K562 (cell line): ENCODE data around the gene EXOC3L1. TPM values are rescaled to one million over a fixed set of nuclear protein-coding genes. Genes with fewer than 3 reads are reported as not detected.
A peak's percentile ranks its signal among the peaks of the same experiment; 100 is the strongest.

ENCODE experiments used
- ATAC-seq: fragments of 200-7000 bp; cut with Tn5 transposase; 3 replicates; pipeline ENCODE4 v1.9.1; 2020; ENCODE audit warnings: moderate library complexity
- BruUV-seq: library from RNA; stranded (reverse); fragments of 400-500 nt; replicated peaks from 2 replicates; lab custom pipeline; 2021; lab: Mats Ljungman, UMichigan
- CTCF ChIA-PET: fragments of 300-600 bp; formaldehyde crosslinking; extraction: SDS; loops from one replicate; lab custom pipeline; 2021; ENCODE audit warnings: low intra/inter-chr PET ratio; lab: Yijun Ruan, JAX
- POLR2A ChIA-PET: fragments of 300-600, 350-650 bp; sonication (Branson Sonifier 250); formaldehyde crosslinking; extraction: SDS; loops from one replicate; lab custom pipeline; 2021; ENCODE audit warnings: antibody characterized with exemption, inconsistent platforms; lab: Yijun Ruan, JAX
- DNase-seq, 4 experiments: peaks; one replicate each; pipeline versions ENCODE4 v3.0.0 to v3.0.0-alpha.2; 2011 to 2018; ENCODE audit warnings: low spot score in 3 of 4, mixed read lengths in 3 of 4; ENCODE audit errors: extremely low read depth in 1 of 4
- FAIRE-seq: peaks from 2 replicates; lab custom pipeline; 2011; peaks lifted over from hg19 to GRCh38; lab: Jason Lieb, UNC
- H2AFZ ChIP-seq: 2 replicates; pipeline ENCODE4 v1.6.0; 2011; ENCODE audit warnings: low read depth, low read length, control low read depth, inconsistent platforms
- H3K27ac ChIP-seq: fragments of 200-600 bp; 3 replicates; pipeline ENCODE4 v1.8.0; 2011; ENCODE audit warnings: low read depth, mild to moderate bottlenecking, control low read depth, inconsistent platforms, low read length, moderate library complexity, mixed read lengths; ENCODE audit errors: extremely low read depth
- H3K27me3 ChIP-seq, 2 experiments: fragments of 300-600 bp in 1 of 2; 2 replicates in 1 of 2; 3 replicates in 1 of 2; pipeline versions ENCODE4 v1.6.0 to v1.8.0; 2011; ENCODE audit warnings: inconsistent platforms in 2 of 2, low read length in 2 of 2, mild to moderate bottlenecking in 1 of 2, mixed read lengths in 1 of 2, moderate library complexity in 1 of 2; ENCODE audit not compliant: control insufficient read depth in 2 of 2, insufficient read depth in 2 of 2
- H3K36me3 ChIP-seq: fragments of 300-600 bp; 3 replicates; pipeline ENCODE4 v1.8.0; 2011; ENCODE audit warnings: mild to moderate bottlenecking, low read length, inconsistent platforms; ENCODE audit not compliant: control insufficient read depth, insufficient read depth
- H3K4me1 ChIP-seq, 2 experiments: fragments of 200-600 bp in 1 of 2; replicated peaks in 1 of 2; 2 replicates in 1 of 2; 3 replicates in 1 of 2; pipeline versions ENCODE4 v1.5.1 to v1.8.0; 2011; ENCODE audit warnings: inconsistent platforms in 2 of 2, low read length in 2 of 2, mild to moderate bottlenecking in 1 of 2, mixed read lengths in 1 of 2, moderate library complexity in 1 of 2; ENCODE audit not compliant: control insufficient read depth in 2 of 2, insufficient read depth in 2 of 2
- H3K4me2 ChIP-seq: 2 replicates; pipeline ENCODE4 v1.6.1; 2011; ENCODE audit warnings: low read length, control low read depth, inconsistent platforms, mixed read lengths; ENCODE audit not compliant: insufficient read depth
- H3K4me3 ChIP-seq: fragments of 200-600 bp; sonication (generic), shearing (Covaris generic); 2 replicates; pipeline ENCODE4 v1.5.1; 2016; ENCODE audit warnings: control low read depth, inconsistent platforms
- H3K79me2 ChIP-seq: fragments of 200-600 bp; 3 replicates; pipeline ENCODE4 v1.8.0; 2011; ENCODE audit warnings: low read length, inconsistent platforms; ENCODE audit not compliant: control insufficient read depth, insufficient read depth
- H3K9ac ChIP-seq, 2 experiments: 2 replicates each; pipeline versions ENCODE4 v1.6.0 to v1.6.1; 2011; ENCODE audit warnings: low read depth in 2 of 2, low read length in 2 of 2, control low read depth in 1 of 2, inconsistent platforms in 1 of 2, mild to moderate bottlenecking in 1 of 2, mixed read lengths in 1 of 2; ENCODE audit not compliant: insufficient read depth in 1 of 2
- H3K9me1 ChIP-seq: one replicate; pipeline ENCODE4 v1.6.0; 2011; ENCODE audit warnings: inconsistent platforms, mild to moderate bottlenecking, low read length, moderate library complexity; ENCODE audit not compliant: control insufficient read depth, insufficient read depth
- H3K9me3 ChIP-seq: replicated peaks from 2 replicates; pipeline ENCODE4 v1.5.1; 2011; ENCODE audit warnings: low read depth, low read length, inconsistent platforms; ENCODE audit not compliant: control insufficient read depth, insufficient read depth
- H4K20me1 ChIP-seq: replicated peaks from 2 replicates; pipeline ENCODE4 v1.6.1; 2011; ENCODE audit warnings: low read length, inconsistent platforms, mixed read lengths; ENCODE audit not compliant: control insufficient read depth, insufficient read depth
- BCOR ChIP-seq: fragments of 450-650 bp; IDR thresholded peaks from 2 replicates; pipeline ENCODE4 v1.6.1; 2016
- CBX8 ChIP-seq: fragments of 200-600 bp; sonication (generic); IDR thresholded peaks from 2 replicates; pipeline ENCODE4 v1.6.1; 2012; ENCODE audit warnings: borderline replicate concordance, mixed run types, low read depth, mild to moderate bottlenecking, moderate library complexity, mixed read lengths, low read length, control low read depth, inconsistent platforms; ENCODE audit not compliant: poor library complexity, severe bottlenecking; ENCODE audit errors: extremely low read depth
- KDM1A ChIP-seq, 2 experiments: fragments of 450-650 bp; IDR thresholded peaks; 2 replicates each; pipeline ENCODE4 v1.6.1; 2016; ENCODE audit warnings: mild to moderate bottlenecking in 2 of 2
- PHF8 ChIP-seq: fragments of 200-600 bp; sonication (generic); IDR thresholded peaks from 2 replicates; pipeline ENCODE4 v1.6.1; 2012; ENCODE audit warnings: mixed run types, mild to moderate bottlenecking, inconsistent platforms, low read length, moderate library complexity, borderline replicate concordance
- RFX1 ChIP-seq: fragments of 450-650 bp; IDR thresholded peaks from 2 replicates; pipeline ENCODE4 v1.6.1; 2016; ENCODE audit warnings: mild to moderate bottlenecking, moderate library complexity
- RUNX1 ChIP-seq: sonication (generic); IDR thresholded peaks from 2 replicates; pipeline ENCODE4 v1.6.1; 2016; ENCODE audit warnings: antibody characterized with exemption, low read depth
- ZBTB2 ChIP-seq: fragments of 450-650 bp; IDR thresholded peaks from 2 replicates; pipeline ENCODE4 v1.6.1; 2016; ENCODE audit warnings: antibody characterized with exemption
- ZC3H11A ChIP-seq: IDR thresholded peaks from 2 replicates; pipeline ENCODE4 v1.6.1; 2012; ENCODE audit warnings: low read depth, low read length, improper control_type of control experiment
- WGBS: fragments of 100-300 bp; shearing (Covaris generic); methylation state at CpG from one replicate; pipeline ENCODE4 v1.1.6; 2016; ENCODE audit warnings: low coverage, mixed read lengths; ENCODE audit not compliant: insufficient coverage; ENCODE audit errors: missing lambda C conversion rate; 5-methylcytosine and 5-hydroxymethylcytosine counted together
- in situ Hi-C: fragments of 300-500 bp; cut with MboI; formaldehyde crosslinking; loops from 4 replicates; pipeline ENCODE4 v1.15.0; 2018; ENCODE audit warnings: inconsistent platforms, mixed read lengths
- intact Hi-C: fragments of 100-400 bp; cut with micrococcal nuclease; formaldehyde crosslinking; loops from 2 replicates; pipeline ENCODE4 v1.14.2; 2022
- polyA plus RNA-seq, 8 experiments: library from polyadenylated mRNA; depleted of rRNA in 4 of 8; stranded (reverse) in 5 of 8; unstranded in 3 of 8; fragments of >200 nt; fragmentation: Nextera tagmentation in 2 of 8; fragmentation: Illumina TruSeq in 1 of 8; extraction: Ambion mirVana in 2 of 8; extraction: Trizol in 1 of 8; gene quantifications; 2 replicates each; pipeline versions ENCODE4 v1.2.1 to v1.2.3, GENCODE V29; 2011 to 2014; ENCODE audit warnings: inconsistent platforms in 1 of 8, missing spikeins in 1 of 8
- total RNA-seq, 7 experiments: library from RNA; depleted of rRNA in 6 of 7; stranded (reverse); fragments of >200 nt in 6 of 7; fragmentation: Illumina TruSeq in 2 of 7; extraction: Trizol in 2 of 7; gene quantifications; 2 replicates each; pipeline versions ENCODE4 v1.2.1 to v1.2.3, GENCODE V29; 2011 to 2021; ENCODE audit warnings: low replicate concordance in 1 of 7

EXOC3L1 gene
- total and polyA plus RNA-seq, 9 of the 15 experiments (the other 6 are each of a cell fraction or from before 2014, with no cell fraction given): 0.08 TPM; not detected in 8

- peak overlapping the region in 1 of 2 experiments; percentile 75; a peak in 1 of 4 replicates for H3K9ac ChIP-seq
- H3K36me3 ChIP-seq: no peaks in the 10 kb centered on the region
- no peaks in the 10 kb centered on the region for H4K20me1 ChIP-seq
- no peak overlapping the region for H3K4me2 ChIP-seq
- POLR2A ChIA-PET: interaction anchor here (0.7 to 2.4 kb wide), 2 partner anchors 9 to 11 kb away, joined by 3 to 9 read pairs; partner anchors contain the start of gene TMEM208
- DNase-seq (peak in 1 of 4 experiments; percentile 45), FAIRE-seq (no peak), ATAC-seq (no peak)
- no peak overlapping the region for H3K27ac ChIP-seq
- no peak overlapping the region for H3K4me3 ChIP-seq
- in situ Hi-C loops: no loop called here
- no peaks in the 10 kb centered on the region for H3K27me3 ChIP-seq
- intact Hi-C loops: no loop called here
- TF ChIP-seq KDM1A (IDR thresholded peaks at IDR 0.05) (no peak), BCOR (no peak), ZC3H11A (no peak), ZBTB2 (no peak), PHF8 (no peak), RUNX1 (no peak), RFX1 (no peak), CBX8 (no peak)
- CTCF ChIA-PET: no interaction called here
- H3K79me2 ChIP-seq: no peaks in the 10 kb centered on the region
- no TSS peak for BruUV-seq
- H2AFZ ChIP-seq: 0 out of 2 replicates have a peak overlapping the region, but pooled peaks have one; percentile 26
- H3K9me1 ChIP-seq: no peaks in the 10 kb centered on the region
- peaks cover 20 to 26% of the 10 kb centered on the region in 2 experiments for H3K4me1 ChIP-seq
- H3K9me3 ChIP-seq: no peaks in the 10 kb centered on the region
- WGBS: 62% methylated on average over 5 of the region's 5 CpGs
Observed at GRCh38 chr16:67215706-67216105, 25.8 kb upstream of the EXOC3L1 start.
